ENCODE data around the gene TRIM22. TPM values are rescaled to one million over a fixed set of nuclear protein-coding genes. Genes with fewer than 3 reads are reported as not detected.

The TRIM22 gene
- total RNA-seq, 3 donors from 2014 or later: 9.7 to 47.1 (median 31.5) TPM

- intact Hi-C loops (cut with DNase I, micrococcal nuclease): no loop called here
- H3K36me3 ChIP-seq (ENCODE audit: low read depth): no peaks in the 10 kb centered on the region
- ATAC-seq (no peak), DNase-seq (no peak)
- no peak for TF ChIP-seq CTCF (IDR thresholded peaks at IDR 0.05)
- H3K4me3 ChIP-seq: no peak overlapping the region
- no peaks in the 10 kb centered on the region for H3K9me3 ChIP-seq
- H3K4me1 ChIP-seq (ENCODE audit: low read depth): no peaks in the 10 kb centered on the region
These were observed 47.5 kb downstream of the TRIM22 start for GRCh38 chr11:5737091-5737490.

GRCh38 chr11:5737670-5738392, 48.2 kb downstream of the TRIM22 start:
- Histone ChIP-seq H3K36me3 (ENCODE audit: low read depth) (no peaks in the 10 kb centered on the region), H3K4me1 (ENCODE audit: low read depth) (no peaks in the 10 kb centered on the region), H3K4me3 (no peak overlapping the region), H3K9me3 (no peaks in the 10 kb centered on the region)
- ATAC-seq: no peak
- intact Hi-C loops (cut with DNase I, micrococcal nuclease): no loop called here
- DNase-seq: no peak
- TF ChIP-seq CTCF (IDR thresholded peaks at IDR 0.05): no peak

- Histone ChIP-seq H3K4me3 (no peak overlapping the region), H3K9me3 (no peaks in the 10 kb centered on the region), H3K4me1 (ENCODE audit: low read depth) (no peaks in the 10 kb centered on the region), H3K36me3 (ENCODE audit: low read depth) (no peaks in the 10 kb centered on the region)
- ATAC-seq (no peak), DNase-seq (no peak)
- no peak for TF ChIP-seq CTCF (IDR thresholded peaks at IDR 0.05)
- intact Hi-C loops (cut with DNase I, micrococcal nuclease): no loop called here
These were observed 48.8 kb downstream of the TRIM22 start for GRCh38 chr11:5738431-5738830.

- Histone ChIP-seq H3K9me3 (no peaks in the 10 kb centered on the region), H3K4me3 (no peak overlapping the region), H3K4me1 (ENCODE audit: low read depth) (no peaks in the 10 kb centered on the region), H3K36me3 (ENCODE audit: low read depth) (no peaks in the 10 kb centered on the region)
- ATAC-seq: no peak
- intact Hi-C loops (cut with DNase I, micrococcal nuclease): no loop called here
- TF ChIP-seq CTCF (IDR thresholded peaks at IDR 0.05): no peak
- DNase-seq: no peak
These were observed 57.0 kb downstream of the TRIM22 start for GRCh38 chr11:5746614-5747013.

- H3K36me3 ChIP-seq (ENCODE audit: low read depth): no peaks in the 10 kb centered on the region
- no peaks in the 10 kb centered on the region for H3K4me1 ChIP-seq (ENCODE audit: low read depth)
- intact Hi-C loops (cut with DNase I, micrococcal nuclease): no loop called here
- ATAC-seq (no peak), DNase-seq (no peak)
- TF ChIP-seq CTCF (IDR thresholded peaks at IDR 0.05): no peak
- no peak overlapping the region for H3K4me3 ChIP-seq
- H3K9me3 ChIP-seq: no peaks in the 10 kb centered on the region
These were observed 60.2 kb downstream of the TRIM22 start for GRCh38 chr11:5749836-5750235.

- no peaks in the 10 kb centered on the region for H3K9me3 ChIP-seq
- ATAC-seq: no peak
- no peak within 1 kb of the TSS for H3K4me3 ChIP-seq
- no peak for TF ChIP-seq CTCF (IDR thresholded peaks at IDR 0.05)
- intact Hi-C loops (cut with DNase I, micrococcal nuclease): no loop called here
- no peaks in the 10 kb centered on the region for H3K36me3 ChIP-seq (ENCODE audit: low read depth)
- no peaks in the 10 kb centered on the region for H3K4me1 ChIP-seq (ENCODE audit: low read depth)
- DNase-seq: no peak
These were observed 64.4 kb downstream of the TRIM22 start, which contains the start of gene OR52N4 for GRCh38 chr11:5753943-5754342. OR52N4 (plus strand) TSS chr11:5754243; CDS start chr11:5754741, 498 bp downstream.

Measured in mucosa of descending colon (tissue), 3 donors.